ENCODE data around the gene DMD. TPM values are rescaled to one million over a fixed set of nuclear protein-coding genes. Genes with fewer than 3 reads are reported as not detected.

The DMD gene
- total and polyA plus RNA-seq, 2 donors (not counting 1 experiment from before 2014, with no cell fraction given) = 5.1 to 7.2 TPM

DNA sequence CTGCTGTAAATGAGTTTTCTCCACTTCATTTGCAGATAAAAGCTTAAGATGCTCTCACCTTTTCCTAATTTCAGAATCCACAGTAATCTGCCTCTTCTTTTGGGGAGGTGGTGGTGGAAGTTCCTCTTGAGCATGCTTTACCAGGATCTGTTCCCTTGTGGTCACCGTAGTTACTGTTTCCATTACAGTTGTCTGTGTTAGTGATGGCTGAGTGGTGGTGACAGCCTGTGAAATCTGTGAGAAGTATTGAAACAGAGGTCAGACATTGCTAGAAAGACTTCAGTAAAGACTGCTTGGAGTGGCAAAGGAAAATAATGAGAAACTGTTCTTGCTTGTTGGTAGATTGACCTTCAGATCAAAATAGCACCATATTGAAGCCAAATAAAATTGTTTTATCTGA is 666.2 kb downstream of the DMD start:
- no peak overlapping the region for H3K4me3 ChIP-seq (replicated peaks in 1 of 4; ENCODE audit: control extremely low read depth in 1 of 4, insufficient read depth in 1 of 4, low read depth in 3 of 4, low read length in 4 of 4)
- no peak for TF ChIP-seq EZH2 (IDR thresholded peaks at IDR 0.05; ENCODE audit: low read length, missing control alignments)
- TF ChIP-seq, protein P1, sequence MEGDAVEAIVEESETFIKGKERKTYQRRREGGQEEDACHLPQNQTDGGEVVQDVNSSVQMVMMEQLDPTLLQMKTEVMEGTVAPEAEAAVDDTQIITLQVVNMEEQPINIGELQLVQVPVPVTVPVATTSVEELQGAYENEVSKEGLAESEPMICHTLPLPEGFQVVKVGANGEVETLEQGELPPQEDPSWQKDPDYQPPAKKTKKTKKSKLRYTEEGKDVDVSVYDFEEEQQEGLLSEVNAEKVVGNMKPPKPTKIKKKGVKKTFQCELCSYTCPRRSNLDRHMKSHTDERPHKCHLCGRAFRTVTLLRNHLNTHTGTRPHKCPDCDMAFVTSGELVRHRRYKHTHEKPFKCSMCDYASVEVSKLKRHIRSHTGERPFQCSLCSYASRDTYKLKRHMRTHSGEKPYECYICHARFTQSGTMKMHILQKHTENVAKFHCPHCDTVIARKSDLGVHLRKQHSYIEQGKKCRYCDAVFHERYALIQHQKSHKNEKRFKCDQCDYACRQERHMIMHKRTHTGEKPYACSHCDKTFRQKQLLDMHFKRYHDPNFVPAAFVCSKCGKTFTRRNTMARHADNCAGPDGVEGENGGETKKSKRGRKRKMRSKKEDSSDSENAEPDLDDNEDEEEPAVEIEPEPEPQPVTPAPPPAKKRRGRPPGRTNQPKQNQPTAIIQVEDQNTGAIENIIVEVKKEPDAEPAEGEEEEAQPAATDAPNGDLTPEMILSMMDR (conservative IDR thresholded peaks at IDR 0.05 in 1 of 2, IDR thresholded peaks at IDR 0.05 in 1 of 2; ENCODE audit: low read depth in 1 of 2, low read length in 2 of 2) = no peak
- no peak overlapping the region for H3K4me2 ChIP-seq (ENCODE audit: extremely low read depth, insufficient read depth, low read length)
- H3K9ac ChIP-seq (ENCODE audit: insufficient read depth, low read length) = no peak overlapping the region
- no peaks in the 10 kb centered on the region for H3K9me3 ChIP-seq (ENCODE audit: control insufficient read depth, insufficient read depth, low read depth, low read length)
- DNase-seq (ENCODE audit: low read depth in 2 of 2) = no peak
- no peak overlapping the region for H3K27ac ChIP-seq (ENCODE audit: insufficient read depth, low read length)
- no peak overlapping the region for H2AFZ ChIP-seq (ENCODE audit: low read length)
- H3K27me3 ChIP-seq (ENCODE audit: control insufficient read depth, insufficient read depth, low read length) = no peaks in the 10 kb centered on the region
- H3K79me2 ChIP-seq (ENCODE audit: control insufficient read depth, insufficient read depth, low read length) = no peaks in the 10 kb centered on the region
- no peaks in the 10 kb centered on the region for H4K20me1 ChIP-seq (ENCODE audit: control insufficient read depth, extremely low read depth, insufficient read depth, low read length)
- H3K4me1 ChIP-seq (ENCODE audit: control insufficient read depth, extremely low read depth, insufficient read depth, low read length) = no peaks in the 10 kb centered on the region
- no peaks in the 10 kb centered on the region for H3K36me3 ChIP-seq (ENCODE audit: control insufficient read depth, insufficient read depth, low read length)

DNA sequence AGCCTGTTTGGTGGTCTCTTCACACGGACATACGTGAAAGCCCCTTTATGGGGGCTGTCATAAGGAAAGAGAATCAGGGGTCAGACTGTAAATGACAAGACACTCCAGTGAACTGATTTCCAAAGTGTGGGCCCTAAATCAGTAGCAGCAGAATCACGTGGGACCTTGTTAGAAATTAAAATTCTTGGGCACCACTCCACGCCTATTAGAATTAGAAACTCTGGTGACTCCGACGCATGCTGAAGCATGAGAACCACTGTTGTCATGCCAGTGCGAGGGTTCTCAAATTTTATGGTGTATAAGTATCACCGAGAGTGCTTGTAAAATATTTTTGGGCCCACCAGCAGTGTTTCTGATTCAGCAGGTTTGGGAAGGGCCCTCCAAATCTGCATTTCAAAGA is 672.8 kb downstream of the DMD start:
- Histone ChIP-seq H3K27me3 (ENCODE audit: control insufficient read depth, insufficient read depth, low read length) (no peaks in the 10 kb centered on the region), H3K4me3 (replicated peaks in 1 of 4; ENCODE audit: control extremely low read depth in 1 of 4, insufficient read depth in 1 of 4, low read depth in 3 of 4, low read length in 4 of 4) (no peak overlapping the region), H3K36me3 (ENCODE audit: control insufficient read depth, insufficient read depth, low read length) (no peaks in the 10 kb centered on the region), H3K4me2 (ENCODE audit: extremely low read depth, insufficient read depth, low read length) (no peak overlapping the region), H4K20me1 (ENCODE audit: control insufficient read depth, extremely low read depth, insufficient read depth, low read length) (no peaks in the 10 kb centered on the region), H3K9me3 (ENCODE audit: control insufficient read depth, insufficient read depth, low read depth, low read length) (no peaks in the 10 kb centered on the region), H3K27ac (ENCODE audit: insufficient read depth, low read length) (no peak overlapping the region), H3K79me2 (ENCODE audit: control insufficient read depth, insufficient read depth, low read length) (no peaks in the 10 kb centered on the region), H2AFZ (ENCODE audit: low read length) (no peak overlapping the region), H3K4me1 (ENCODE audit: control insufficient read depth, extremely low read depth, insufficient read depth, low read length) (no peaks in the 10 kb centered on the region), H3K9ac (ENCODE audit: insufficient read depth, low read length) (no peak overlapping the region)
- no peak for DNase-seq (ENCODE audit: low read depth in 2 of 2)
- TF ChIP-seq EZH2 (IDR thresholded peaks at IDR 0.05; ENCODE audit: low read length, missing control alignments) = no peak
- TF ChIP-seq, protein P1 (conservative IDR thresholded peaks at IDR 0.05 in 1 of 2, IDR thresholded peaks at IDR 0.05 in 1 of 2; ENCODE audit: low read depth in 1 of 2, low read length in 2 of 2) = no peak

DNA sequence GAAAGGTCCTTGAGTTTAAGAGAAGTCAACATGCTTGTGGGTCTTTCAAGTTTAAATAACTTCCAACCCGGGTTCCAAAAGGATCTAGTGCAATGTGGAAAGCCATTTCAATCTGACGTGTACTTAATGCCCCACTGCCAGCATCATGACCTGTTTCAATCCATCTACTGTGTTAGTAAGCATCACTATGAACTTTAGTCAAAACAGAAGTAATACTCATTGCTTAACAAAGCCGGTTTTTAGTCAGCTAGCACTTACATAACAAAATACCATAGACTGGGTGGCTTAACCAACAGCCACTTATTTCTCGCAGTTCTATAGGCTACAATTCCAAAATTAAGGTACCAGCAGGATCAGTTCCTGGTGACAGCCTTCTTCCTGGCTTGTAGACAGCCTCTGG is 677.5 kb downstream of the DMD start:
- no peak overlapping the region for H3K4me2 ChIP-seq (ENCODE audit: extremely low read depth, insufficient read depth, low read length)
- H3K4me3 ChIP-seq (replicated peaks in 1 of 4; ENCODE audit: control extremely low read depth in 1 of 4, insufficient read depth in 1 of 4, low read depth in 3 of 4, low read length in 4 of 4) = no peak overlapping the region
- no peaks in the 10 kb centered on the region for H3K4me1 ChIP-seq (ENCODE audit: control insufficient read depth, extremely low read depth, insufficient read depth, low read length)
- H3K27me3 ChIP-seq (ENCODE audit: control insufficient read depth, insufficient read depth, low read length) = no peaks in the 10 kb centered on the region
- H3K9ac ChIP-seq (ENCODE audit: insufficient read depth, low read length) = no peak overlapping the region
- TF ChIP-seq, protein P1 (conservative IDR thresholded peaks at IDR 0.05 in 1 of 2, IDR thresholded peaks at IDR 0.05 in 1 of 2; ENCODE audit: low read depth in 1 of 2, low read length in 2 of 2) = no peak
- no peak for TF ChIP-seq EZH2 (IDR thresholded peaks at IDR 0.05; ENCODE audit: low read length, missing control alignments)
- H4K20me1 ChIP-seq (ENCODE audit: control insufficient read depth, extremely low read depth, insufficient read depth, low read length) = no peaks in the 10 kb centered on the region
- no peaks in the 10 kb centered on the region for H3K9me3 ChIP-seq (ENCODE audit: control insufficient read depth, insufficient read depth, low read depth, low read length)
- H3K27ac ChIP-seq (ENCODE audit: insufficient read depth, low read length) = no peak overlapping the region
- DNase-seq (ENCODE audit: low read depth in 2 of 2) = no peak
- H3K36me3 ChIP-seq (ENCODE audit: control insufficient read depth, insufficient read depth, low read length) = no peaks in the 10 kb centered on the region
- H2AFZ ChIP-seq (ENCODE audit: low read length) = no peak overlapping the region
- no peaks in the 10 kb centered on the region for H3K79me2 ChIP-seq (ENCODE audit: control insufficient read depth, insufficient read depth, low read length)
